Hepatocyte (in vitro differentiated cells): ENCODE data around the gene GCDH. TPM values are rescaled to one million over a fixed set of nuclear protein-coding genes. Genes with fewer than 3 reads are reported as not detected.
"Not testable (repeated sequence)": the region's sequence is repeated elsewhere in the genome, so short reads cannot be mapped to it uniquely, and the experiment has no call there.

Experiments used
- DNase-seq: peaks from one replicate; pipeline ENCODE4 v3.0.0-alpha.2; 2016; ENCODE audit warnings: low spot score
- H2AFZ ChIP-seq: fragments of 200-600 bp; sonication (generic); 2 replicates; pipeline ENCODE4 v1.6.0; 2016; ENCODE audit warnings: antibody characterized with exemption, mild to moderate bottlenecking
- H3K27ac ChIP-seq: fragments of 200-600 bp; sonication (generic); 2 replicates; pipeline ENCODE4 v1.5.1; 2016; ENCODE audit warnings: mild to moderate bottlenecking
- H3K27me3 ChIP-seq: fragments of 200-600 bp; sonication (generic); 2 replicates; pipeline ENCODE4 v1.6.1; 2016
- H3K36me3 ChIP-seq: fragments of 200-600 bp; sonication (generic); replicated peaks from 2 replicates; pipeline ENCODE4 v1.5.1; 2016; ENCODE audit warnings: low read depth; ENCODE audit not compliant: insufficient read depth
- H3K4me1 ChIP-seq: fragments of 200-600 bp; sonication (generic); 2 replicates; pipeline ENCODE4 v1.5.1; 2016; ENCODE audit warnings: mild to moderate bottlenecking, moderate library complexity; ENCODE audit not compliant: insufficient read depth
- H3K4me2 ChIP-seq: fragments of 200-600 bp; sonication (generic); 2 replicates; pipeline ENCODE4 v1.6.0; 2016
- H3K4me3 ChIP-seq: fragments of 200-600 bp; sonication (generic); 2 replicates; pipeline ENCODE4 v1.5.1; 2016; ENCODE audit warnings: mild to moderate bottlenecking
- H3K79me2 ChIP-seq: fragments of 200-600 bp; sonication (generic); 2 replicates; pipeline ENCODE4 v1.6.0; 2017; ENCODE audit warnings: mild to moderate bottlenecking
- H3K9me2 ChIP-seq: fragments of 200-600 bp; sonication (generic); replicated peaks from 2 replicates; pipeline ENCODE4 v1.6.0; 2017; ENCODE audit warnings: mild to moderate bottlenecking; ENCODE audit not compliant: insufficient read depth
- H3K9me3 ChIP-seq: fragments of 200-600 bp; sonication (generic); 2 replicates; pipeline ENCODE4 v1.5.1; 2016; ENCODE audit warnings: low read depth, mild to moderate bottlenecking
- H4K20me1 ChIP-seq: fragments of 200-600 bp; sonication (generic); 2 replicates; pipeline ENCODE4 v1.6.0; 2016; ENCODE audit warnings: mild to moderate bottlenecking; ENCODE audit not compliant: insufficient read depth, poor library complexity, severe bottlenecking
- EZH2 ChIP-seq: fragments of 200-600 bp; sonication (generic); IDR thresholded peaks from 2 replicates; pipeline ENCODE4 v1.6.1; 2016; ENCODE audit warnings: antibody characterized with exemption, mild to moderate bottlenecking, borderline replicate concordance
- EZH2phosphoT487 ChIP-seq: fragments of 200-600 bp; sonication (generic); IDR thresholded peaks from one replicate; pipeline ENCODE4 v1.6.1; 2018; ENCODE audit warnings: antibody characterized with exemption, mild to moderate bottlenecking, low read depth, moderate library complexity; ENCODE audit not compliant: unreplicated experiment, severe bottlenecking
- WGBS: methylation state at CpG from one replicate; pipeline ENCODE4 v1.1.6; 2016; ENCODE audit warnings: low lambda C conversion rate; ENCODE audit errors: missing lambda C conversion rate; 5-methylcytosine and 5-hydroxymethylcytosine counted together
- polyA plus RNA-seq: library from polyadenylated mRNA; unstranded; fragments of >200 nt; fragmentation: Nextera tagmentation; extraction: Ambion mirVana; gene quantifications from 2 replicates; pipeline ENCODE4 v1.2.1, GENCODE V29; 2016
- total RNA-seq: library from RNA; depleted of rRNA; stranded (reverse); fragments of >200 nt; gene quantifications from 2 replicates; pipeline ENCODE4 v1.2.3, GENCODE V29; 2014
- TF ChIP-seq, protein P1 (sequence below): fragments of 200-600 bp; sonication (generic); IDR thresholded peaks from 2 replicates; pipeline ENCODE4 v1.5.1; 2016; ENCODE audit warnings: antibody characterized with exemption, mild to moderate bottlenecking; ENCODE audit not compliant: poor library complexity

The GCDH gene
- total and polyA plus RNA-seq, 2 experiments from 2014 or later = 23.4 to 31.7 TPM

DNA sequence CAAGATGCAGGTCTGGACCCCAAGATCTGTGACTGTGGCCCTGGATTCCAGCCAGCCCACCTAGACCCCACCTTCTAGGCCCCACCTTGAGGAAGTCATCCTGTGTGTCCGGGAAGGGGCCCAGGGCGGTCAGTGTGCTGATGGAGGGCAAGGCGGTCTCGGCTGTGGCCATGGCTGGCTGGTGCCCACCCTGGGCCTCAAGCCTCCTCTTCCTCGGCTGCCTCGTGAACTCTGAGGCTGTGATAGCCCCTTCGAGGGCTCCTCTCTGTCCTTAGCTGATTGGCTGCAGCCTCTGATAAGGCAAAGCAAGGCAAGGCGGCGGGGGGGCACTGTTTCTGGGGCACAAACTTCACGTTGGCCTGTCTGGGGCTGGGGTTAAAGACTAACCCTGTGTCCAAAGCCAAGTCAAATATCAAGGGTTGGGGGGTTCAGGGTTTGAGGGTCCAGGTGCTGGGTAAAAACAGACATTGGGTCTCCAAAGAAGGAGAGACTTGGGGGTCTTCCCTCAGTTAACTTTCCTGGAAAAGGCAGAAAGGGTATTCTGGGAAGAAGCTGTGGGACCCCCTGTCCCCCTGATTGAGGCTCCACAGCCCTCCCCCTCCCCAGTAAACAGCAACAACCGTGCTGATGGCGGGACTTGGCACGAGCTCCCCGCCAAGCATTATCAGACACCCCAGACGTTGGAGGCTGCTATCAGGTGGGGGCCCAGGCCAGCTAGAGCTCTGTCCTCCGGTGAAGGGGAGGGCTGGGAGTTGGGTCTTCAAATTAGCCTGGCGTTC, 3.8 kb upstream of the GCDH start, which contains the start of gene KLF1:
KLF1 (minus strand) TSS at position 233 of the 779 bp plus-strand sequence; CDS start at position 172, 61 bp downstream.
- no peaks in the 10 kb centered on the region for H4K20me1 ChIP-seq
- H3K4me1 ChIP-seq = peaks cover 5% of the 10 kb centered on the region
- H3K79me2 ChIP-seq = peaks cover 8% of the 10 kb centered on the region
- TF ChIP-seq EZH2phosphoT487 = no peak
- TF ChIP-seq, protein P1, sequence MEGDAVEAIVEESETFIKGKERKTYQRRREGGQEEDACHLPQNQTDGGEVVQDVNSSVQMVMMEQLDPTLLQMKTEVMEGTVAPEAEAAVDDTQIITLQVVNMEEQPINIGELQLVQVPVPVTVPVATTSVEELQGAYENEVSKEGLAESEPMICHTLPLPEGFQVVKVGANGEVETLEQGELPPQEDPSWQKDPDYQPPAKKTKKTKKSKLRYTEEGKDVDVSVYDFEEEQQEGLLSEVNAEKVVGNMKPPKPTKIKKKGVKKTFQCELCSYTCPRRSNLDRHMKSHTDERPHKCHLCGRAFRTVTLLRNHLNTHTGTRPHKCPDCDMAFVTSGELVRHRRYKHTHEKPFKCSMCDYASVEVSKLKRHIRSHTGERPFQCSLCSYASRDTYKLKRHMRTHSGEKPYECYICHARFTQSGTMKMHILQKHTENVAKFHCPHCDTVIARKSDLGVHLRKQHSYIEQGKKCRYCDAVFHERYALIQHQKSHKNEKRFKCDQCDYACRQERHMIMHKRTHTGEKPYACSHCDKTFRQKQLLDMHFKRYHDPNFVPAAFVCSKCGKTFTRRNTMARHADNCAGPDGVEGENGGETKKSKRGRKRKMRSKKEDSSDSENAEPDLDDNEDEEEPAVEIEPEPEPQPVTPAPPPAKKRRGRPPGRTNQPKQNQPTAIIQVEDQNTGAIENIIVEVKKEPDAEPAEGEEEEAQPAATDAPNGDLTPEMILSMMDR = no peak
- no peak for TF ChIP-seq EZH2
- H3K9me2 ChIP-seq = no peaks in the 10 kb centered on the region
- H3K27me3 ChIP-seq = peaks cover 34% of the 10 kb centered on the region
- no peak for DNase-seq
- H2AFZ ChIP-seq = peak within 1 kb of the TSS; percentile 56
- peak within 1 kb of the TSS; percentile 92 for H3K4me2 ChIP-seq
- no peaks in the 10 kb centered on the region for H3K9me3 ChIP-seq
- no peak within 1 kb of the TSS for H3K27ac ChIP-seq
- H3K36me3 ChIP-seq = no peaks in the 10 kb centered on the region
- 77% methylated on average over 17 of the region's 17 CpGs for WGBS
- no peak within 1 kb of the TSS for H3K4me3 ChIP-seq

DNA sequence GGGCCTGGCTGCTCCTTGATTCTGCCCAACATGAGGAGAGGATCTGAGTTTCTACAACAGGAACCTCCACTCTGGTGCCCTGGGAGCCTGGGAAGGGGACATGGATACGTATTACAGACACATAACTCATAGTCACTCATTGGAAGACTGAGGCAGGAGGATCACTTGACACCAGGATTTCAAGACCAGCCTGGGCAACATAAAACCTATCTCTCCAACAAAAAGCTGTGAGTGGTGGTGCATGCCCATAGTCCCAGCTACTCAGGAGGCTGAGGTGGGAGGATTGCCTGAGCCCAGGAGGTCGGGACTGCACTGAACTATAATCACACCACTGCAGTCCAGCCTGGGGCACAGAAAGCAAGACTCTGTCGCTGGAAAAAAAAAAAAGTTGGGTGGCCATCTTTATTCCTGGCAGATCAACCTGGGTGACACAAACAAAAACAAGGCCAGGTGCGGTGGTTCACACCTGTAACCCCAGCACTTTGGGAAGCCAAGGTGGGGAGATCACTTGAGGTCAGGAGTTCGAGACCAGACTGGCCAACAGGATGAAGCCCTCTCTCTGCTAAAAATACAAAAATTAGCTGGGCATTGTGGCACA, 2.9 kb upstream of the GCDH start:
- H3K36me3 ChIP-seq = no peaks in the 10 kb centered on the region
- H3K79me2 ChIP-seq = peaks cover 11% of the 10 kb centered on the region
- H3K9me3 ChIP-seq = no peaks in the 10 kb centered on the region
- H3K9me2 ChIP-seq = no peaks in the 10 kb centered on the region
- no peak overlapping the region for H2AFZ ChIP-seq
- H3K27me3 ChIP-seq = peaks cover 34% of the 10 kb centered on the region
- WGBS = 72% methylated on average over 5 of the region's 5 CpGs
- no peak for TF ChIP-seq EZH2phosphoT487
- no peak for TF ChIP-seq EZH2
- TF ChIP-seq, protein P1 = no peak
- no peak overlapping the region for H3K4me3 ChIP-seq
- H3K4me2 ChIP-seq = no peak overlapping the region
- no peak overlapping the region for H3K27ac ChIP-seq
- no peaks in the 10 kb centered on the region for H4K20me1 ChIP-seq
- DNase-seq = no peak
- H3K4me1 ChIP-seq = peaks cover 5% of the 10 kb centered on the region

DNA sequence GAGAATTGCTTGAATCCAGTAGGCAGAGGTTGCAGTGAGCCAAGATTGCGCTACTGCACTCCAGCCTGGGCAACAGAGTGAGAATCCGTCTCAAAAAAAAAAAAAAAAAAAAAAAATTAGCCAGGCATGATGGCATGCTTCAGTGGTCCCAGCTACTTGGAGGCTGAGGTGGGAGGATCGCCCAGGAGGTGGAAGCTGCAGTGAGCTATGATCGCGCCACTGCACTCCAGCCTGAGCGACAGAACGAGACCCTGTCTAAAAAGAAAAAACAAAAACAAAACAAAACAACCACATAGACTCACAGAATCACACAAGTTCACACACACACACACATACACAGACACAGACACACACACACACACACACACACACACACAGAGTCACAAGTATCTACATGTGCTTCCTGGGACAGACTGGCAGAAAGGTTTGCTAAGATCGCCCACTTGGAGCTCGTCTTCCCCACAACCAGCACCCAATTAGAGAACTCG, 617 bp upstream of the GCDH start:
- 46% methylated on average over 9 of the region's 10 CpGs for WGBS
- H3K4me3 ChIP-seq, H2AFZ ChIP-seq: not testable (repeated sequence)

DNA sequence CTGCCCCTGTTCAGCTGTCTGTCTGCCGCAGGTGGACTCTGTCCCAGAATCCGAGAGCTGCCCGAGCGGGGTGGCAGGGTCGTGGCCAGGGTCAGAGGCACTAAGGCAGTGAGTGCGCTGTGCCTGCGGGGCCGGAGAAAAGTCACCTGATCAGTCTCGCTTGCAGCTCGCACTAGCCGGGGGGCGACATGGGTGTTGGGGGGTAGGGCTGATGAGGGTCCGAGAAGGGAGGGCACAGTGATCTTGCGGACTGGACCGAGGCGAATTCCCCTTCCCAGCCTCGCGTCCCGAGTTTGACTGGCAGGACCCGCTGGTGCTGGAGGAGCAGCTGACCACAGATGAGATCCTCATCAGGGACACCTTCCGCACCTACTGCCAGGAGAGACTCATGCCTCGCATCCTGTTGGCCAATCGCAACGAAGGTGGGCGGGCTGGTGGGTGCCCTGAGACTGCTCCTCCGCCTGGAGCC, 627 bp downstream of the GCDH start:
- H3K4me2 ChIP-seq = peak overlapping the region; percentile 84
- peaks cover 11% of the 10 kb centered on the region for H3K79me2 ChIP-seq
- peak overlapping the region; percentile 7 for H3K27ac ChIP-seq
- DNase-seq = no peak
- no peak overlapping the region for H2AFZ ChIP-seq
- no peaks in the 10 kb centered on the region for H3K4me1 ChIP-seq
- no peaks in the 10 kb centered on the region for H3K9me2 ChIP-seq
- TF ChIP-seq, protein P1 = no peak
- TF ChIP-seq EZH2phosphoT487 (no peak), EZH2 (no peak)
- H3K36me3 ChIP-seq = no peaks in the 10 kb centered on the region
- 13% methylated on average over 21 of the region's 26 CpGs for WGBS
- no peaks in the 10 kb centered on the region for H3K9me3 ChIP-seq
- peaks cover 6% of the 10 kb centered on the region for H3K27me3 ChIP-seq
- H4K20me1 ChIP-seq = no peaks in the 10 kb centered on the region
- peak overlapping the region; percentile 43 for H3K4me3 ChIP-seq

More for the DNA sequence above, 617 bp upstream of the GCDH start:
- not testable (repeated sequence) for H3K36me3 ChIP-seq, H3K9me3 ChIP-seq, H3K27ac ChIP-seq, H4K20me1 ChIP-seq, DNase-seq, H3K4me1 ChIP-seq, H3K9me2 ChIP-seq
- H3K79me2 ChIP-seq = peaks cover 11% of the 10 kb centered on the region
- H3K4me2 ChIP-seq = peak overlapping the region; percentile 67
- peaks cover 16% of the 10 kb centered on the region for H3K27me3 ChIP-seq
